H1 (cell line): ENCODE data around the gene ING4. TPM values are rescaled to one million over a fixed set of nuclear protein-coding genes. Genes with fewer than 3 reads are reported as not detected.

Experiments
- CTCF ChIA-PET: fragments of 300-600 bp; sonication (Branson Sonifier 250); formaldehyde crosslinking; loops from one replicate; lab custom pipeline; 2021; ENCODE audit not compliant: partially characterized antibody; lab: Charles Lee
- POLR2A ChIA-PET: fragments of 300-600 bp; sonication (Branson Sonifier 250); formaldehyde crosslinking; loops from one replicate; lab custom pipeline; 2021; ENCODE audit warnings: inconsistent platforms; ENCODE audit not compliant: partially characterized antibody; lab: Charles Lee
- DNase-seq, 2 experiments: peaks; one replicate each; pipeline versions ENCODE4 v3.0.0 to v3.0.0-alpha.2; 2010 to 2022; ENCODE audit warnings: low spot score in 2 of 2, low read depth in 1 of 2, mixed read lengths in 1 of 2
- FAIRE-seq: peaks from 2 replicates; lab custom pipeline; 2011; peaks lifted over from hg19 to GRCh38; lab: Jason Lieb, UNC
- H2AFZ ChIP-seq: 2 replicates; pipeline ENCODE4 v1.8.1; 2012; ENCODE audit warnings: low read length, inconsistent platforms
- H2AK5ac ChIP-seq: 2 replicates; pipeline ENCODE4 v1.6.1; 2013; ENCODE audit warnings: low read depth, low read length
- H2BK120ac ChIP-seq: replicated peaks from 2 replicates; pipeline ENCODE3; 2013; ENCODE audit warnings: low read depth, low read length, inconsistent platforms
- H2BK12ac ChIP-seq: 2 replicates; pipeline ENCODE4 v1.6.1; 2013; ENCODE audit warnings: low read depth, low read length
- H2BK15ac ChIP-seq: 2 replicates; pipeline ENCODE4 v1.6.1; 2013; ENCODE audit warnings: low read length
- H2BK20ac ChIP-seq: 2 replicates; pipeline ENCODE4 v1.6.1; 2013; ENCODE audit warnings: low read length
- H2BK5ac ChIP-seq: 2 replicates; pipeline ENCODE4 v1.6.1; 2013; ENCODE audit warnings: low read depth, low read length
- H3K14ac ChIP-seq: 2 replicates; pipeline ENCODE4 v1.6.1; 2013; ENCODE audit warnings: inconsistent platforms; ENCODE audit not compliant: insufficient read length
- H3K18ac ChIP-seq: 2 replicates; pipeline ENCODE4 v1.6.1; 2013; ENCODE audit warnings: low read length; ENCODE audit errors: extremely low read depth
- H3K23ac ChIP-seq: 2 replicates; pipeline ENCODE4 v1.6.1; 2013; ENCODE audit warnings: inconsistent platforms; ENCODE audit not compliant: insufficient read length
- H3K23me2 ChIP-seq: 2 replicates; pipeline ENCODE4 v1.6.1; 2013; ENCODE audit warnings: low read depth, low read length
- H3K27ac ChIP-seq: 2 replicates; pipeline ENCODE4 v1.6.1; 2011; ENCODE audit warnings: low read depth, low read length, inconsistent platforms
- H3K27me3 ChIP-seq, 4 experiments: replicated peaks in 1 of 4; 1 replicate in 1 of 4; 2 replicates in 3 of 4; pipeline versions ENCODE4 v1.6.1 to v1.8.1; 2011 to 2013; ENCODE audit warnings: low read length in 3 of 4, mild to moderate bottlenecking in 3 of 4, inconsistent platforms in 2 of 4, mixed read lengths in 2 of 4, moderate library complexity in 1 of 4; ENCODE audit not compliant: control insufficient read depth in 3 of 4, insufficient read depth in 3 of 4; ENCODE audit errors: extremely low read depth in 1 of 4
- H3K36me3 ChIP-seq, 4 experiments: 2 replicates each; pipeline versions ENCODE4 v1.6.1 to v1.8.1; 2011 to 2013; ENCODE audit warnings: mild to moderate bottlenecking in 4 of 4, low read length in 3 of 4, moderate library complexity in 2 of 4, control low read depth in 1 of 4, inconsistent platforms in 1 of 4; ENCODE audit not compliant: insufficient read depth in 4 of 4, control insufficient read depth in 2 of 4
- H3K4ac ChIP-seq: replicated peaks from 2 replicates; pipeline ENCODE3; 2013; ENCODE audit warnings: low read length, low read depth, mixed read lengths, inconsistent platforms; ENCODE audit not compliant: insufficient read length
- H3K4me1 ChIP-seq, 4 experiments: replicated peaks in 1 of 4; 1 replicate in 1 of 4; 2 replicates in 3 of 4; pipeline versions ENCODE4 v1.6.1 to v1.8.1; 2011 to 2013; ENCODE audit warnings: low read length in 3 of 4, inconsistent platforms in 2 of 4, mixed read lengths in 1 of 4; ENCODE audit not compliant: insufficient read depth in 4 of 4, control insufficient read depth in 3 of 4
- H3K4me2 ChIP-seq, 2 experiments: 2 replicates each; pipeline versions ENCODE4 v1.6.1 to v1.8.1; 2011 to 2013; ENCODE audit warnings: low read depth in 2 of 2, low read length in 2 of 2, control low read depth in 1 of 2, inconsistent platforms in 1 of 2, mild to moderate bottlenecking in 1 of 2; ENCODE audit not compliant: insufficient read depth in 1 of 2
- H3K4me3 ChIP-seq, 4 experiments: fragments of 200-600, 300-600 bp in 1 of 4; sonication (generic), shearing (Covaris generic), sonication (Bioruptor Twin) in 1 of 4; 2 replicates each; pipeline versions ENCODE4 v1.5.1 to v1.8.1; 2011 to 2016; ENCODE audit warnings: low read length in 4 of 4, low read depth in 3 of 4, control low read depth in 2 of 4, inconsistent platforms in 2 of 4, mild to moderate bottlenecking in 2 of 4, mixed read lengths in 1 of 4, moderate library complexity in 1 of 4; ENCODE audit not compliant: insufficient read depth in 2 of 4; ENCODE audit errors: extremely low read depth in 1 of 4
- H3K56ac ChIP-seq: replicated peaks from 2 replicates; pipeline ENCODE3; 2013; ENCODE audit warnings: low read depth, mild to moderate bottlenecking, mixed read lengths, low read length, inconsistent platforms; ENCODE audit not compliant: insufficient read length
- H3K79me1 ChIP-seq: 2 replicates; pipeline ENCODE4 v1.6.1; 2013; ENCODE audit warnings: low read depth, low read length, control low read depth
- H3K79me2 ChIP-seq, 2 experiments: 2 replicates each; pipeline versions ENCODE4 v1.6.1 to v1.8.1; 2012 to 2013; ENCODE audit warnings: low read length in 2 of 2, mild to moderate bottlenecking in 2 of 2, inconsistent platforms in 1 of 2; ENCODE audit not compliant: insufficient read depth in 2 of 2, control insufficient read depth in 1 of 2
- H3K9ac ChIP-seq, 4 experiments: replicated peaks in 1 of 4; 1 replicate in 1 of 4; 2 replicates in 3 of 4; pipeline versions ENCODE4 v1.6.1 to v1.8.1; 2011 to 2013; ENCODE audit warnings: low read depth in 3 of 4, low read length in 3 of 4, control low read depth in 2 of 4, mild to moderate bottlenecking in 2 of 4, moderate library complexity in 2 of 4, inconsistent platforms in 1 of 4; ENCODE audit errors: extremely low read depth in 1 of 4
- H3K9me3 ChIP-seq, 2 experiments: 2 replicates each; pipeline versions ENCODE4 v1.6.1 to v1.8.1; 2012 to 2013; ENCODE audit warnings: mild to moderate bottlenecking in 2 of 2, moderate library complexity in 2 of 2, control low read depth in 1 of 2, inconsistent platforms in 1 of 2, low read depth in 1 of 2, low read length in 1 of 2, mixed read lengths in 1 of 2; ENCODE audit not compliant: insufficient read depth in 2 of 2
- H4K20me1 ChIP-seq, 2 experiments: replicated peaks in 1 of 2; 2 replicates each; pipeline versions ENCODE3 to v1.8.1; 2011 to 2013; ENCODE audit warnings: inconsistent platforms in 2 of 2, low read length in 2 of 2, mild to moderate bottlenecking in 1 of 2; ENCODE audit not compliant: insufficient read depth in 2 of 2, control insufficient read depth in 1 of 2
- H4K5ac ChIP-seq: 2 replicates; pipeline ENCODE4 v1.6.1; 2013; ENCODE audit warnings: low read length, low read depth, mixed read lengths, inconsistent platforms; ENCODE audit not compliant: insufficient read length
- H4K8ac ChIP-seq: 2 replicates; pipeline ENCODE4 v1.8.0; 2013; ENCODE audit warnings: mild to moderate bottlenecking, moderate library complexity, low read length, inconsistent platforms; ENCODE audit not compliant: insufficient read depth; ENCODE audit errors: extremely low read depth
- H4K91ac ChIP-seq: replicated peaks from 2 replicates; pipeline ENCODE3; 2013; ENCODE audit warnings: low read length, mixed read lengths, inconsistent platforms; ENCODE audit not compliant: insufficient read length
- BACH1 ChIP-seq: IDR thresholded peaks from 2 replicates; pipeline ENCODE4 v1.6.1; 2012; ENCODE audit warnings: low read length, improper control_type of control experiment
- CBX5 ChIP-seq: fragments of 300-800, 300-1000 bp; sonication (generic); IDR thresholded peaks from 2 replicates; pipeline ENCODE4 v1.7.1; 2016; ENCODE audit warnings: antibody characterized with exemption, low read length, low read depth
- MAFK ChIP-seq: IDR thresholded peaks from 2 replicates; pipeline ENCODE4 v1.6.1; 2012; ENCODE audit warnings: low read depth, mild to moderate bottlenecking, improper control_type of control experiment, low read length
- SAP30 ChIP-seq: fragments of 300-600 bp; sonication (generic); IDR thresholded peaks from 2 replicates; pipeline ENCODE4 v1.7.1; 2012; ENCODE audit warnings: low read length, moderate library complexity, mild to moderate bottlenecking, inconsistent platforms; ENCODE audit not compliant: insufficient read depth, insufficient replicate concordance
- WGBS, 2 experiments: shearing (Covaris generic) in 1 of 2; methylation state at CpG; one replicate each; pipeline versions ENCODE4 v1.1.6 to v1.1.7; 2013 to 2015; ENCODE audit warnings: low lambda C conversion rate in 2 of 2, mixed read lengths in 2 of 2, inconsistent platforms in 1 of 2, low coverage in 1 of 2, missing lambda C conversion rate in 1 of 2; ENCODE audit not compliant: insufficient replicate concordance in 2 of 2, insufficient coverage in 1 of 2, insufficient read length in 1 of 2; ENCODE audit errors: extremely low coverage in 1 of 2, missing lambda C conversion rate in 1 of 2; 5-methylcytosine and 5-hydroxymethylcytosine counted together
- polyA plus RNA-seq, 7 experiments: library from polyadenylated mRNA; depleted of rRNA in 3 of 7; stranded (reverse) in 5 of 7; unstranded in 2 of 7; fragments of >200 nt in 5 of 7; fragments of 200-250 nt in 2 of 7; gene quantifications; 1 replicate in 5 of 7; 2 replicates in 1 of 7; 4 replicates in 1 of 7; pipeline versions ENCODE4 v1.2.1 to v1.2.3, GENCODE V29; 2011 to 2013; ENCODE audit warnings: missing spikeins in 2 of 7, mixed read lengths in 2 of 7
- total RNA-seq: library from RNA; stranded (reverse); fragmentation: NEBNext Ultra II Directional; extraction: Animal tissue kit (Norgen Biotek cat#: 25700); gene quantifications from 2 replicates; pipeline ENCODE4 v1.2.1, GENCODE V29; 2021

The ING4 gene
- total and polyA plus RNA-seq, 2 of the 8 experiments (the other 6 are each of a cell fraction or from before 2014, with no cell fraction given): 22.9 to 28.6 TPM

- H2AFZ ChIP-seq: peak overlapping the region; percentile 81; the same call in 1 of the 2 replicates
- no peak overlapping the region for H3K4ac ChIP-seq
- ChIA-PET POLR2A (interaction anchor here (1.0 to 5.9 kb wide), 4 partner anchors 21 to 32 kb away, joined by 3 to 72 read pairs (median 10); partner anchors contain the start of gene ZNF384), CTCF (interaction anchor here (1.2 to 1.9 kb wide), 2 partner anchors 27 to 43 kb away, joined by 5 to 11 read pairs; partner anchors contain the start of gene ZNF384)
- peak overlapping the region; percentile 80 for H3K27ac ChIP-seq
- no peak overlapping the region for H3K18ac ChIP-seq
- H3K9me3 ChIP-seq: no peaks in the 10 kb centered on the region
- no peak for FAIRE-seq
- no peak overlapping the region for H3K56ac ChIP-seq
- peak overlapping the region; percentile 76 to 97 (median 80) for H3K9ac ChIP-seq
- H3K4me2 ChIP-seq: peak overlapping the region; percentile 83 to 90
- H4K91ac ChIP-seq: no peak overlapping the region
- H4K20me1 ChIP-seq: no peaks in the 10 kb centered on the region
- peak overlapping the region; percentile 96; the same call in 1 of the 2 replicates for H4K8ac ChIP-seq
- H3K4me1 ChIP-seq: peaks cover 0 to 4% (median 0%) of the 10 kb centered on the region in 4 experiments; a peak in 1 of 7 replicates
- no peak overlapping the region for H3K14ac ChIP-seq
- peak overlapping the region; percentile 72 to 90 (median 82) for H3K4me3 ChIP-seq
- no peaks in the 10 kb centered on the region for H3K79me1 ChIP-seq
- H3K23ac ChIP-seq: no peak overlapping the region
- peaks cover 0 to 11% of the 10 kb centered on the region in 2 experiments; a peak in 3 of 4 replicates for H3K79me2 ChIP-seq
- H2BK15ac ChIP-seq: no peak overlapping the region
- 2% methylated on average over 10 of the region's 10 CpGs; no CpG with 5 or more reads in 1 of the 2 experiments for WGBS, 2 experiments
- peaks cover 0 to 12% (median 4%) of the 10 kb centered on the region in 4 experiments; a peak in 4 of 8 replicates for H3K36me3 ChIP-seq
- no peak overlapping the region for H4K5ac ChIP-seq
- no peak for TF ChIP-seq BACH1
- peak; percentile 58 for TF ChIP-seq SAP30
- no peak for TF ChIP-seq MAFK
- no peak for TF ChIP-seq CBX5
- H2BK120ac ChIP-seq: no peak overlapping the region
- no peak overlapping the region for H2AK5ac ChIP-seq
- DNase-seq: no peak
- H2BK5ac ChIP-seq: peak overlapping the region; percentile 72; the same call in 1 of the 2 replicates
- H2BK12ac ChIP-seq: no peak overlapping the region
- no peak overlapping the region for H2BK20ac ChIP-seq
- no peaks in the 10 kb centered on the region for H3K27me3 ChIP-seq
- H3K23me2 ChIP-seq: peaks cover 6% of the 10 kb centered on the region
Measured at GRCh38 chr12:6662602-6662905, 365 bp downstream of the ING4 start.
